ENCODE data around the gene SLCO4C1.

Gene SLCO4C1

GRCh38 chr5:102262688-102263087 lies 33.4 kb downstream of the SLCO4C1 start:
- Histone ChIP-seq H3K4me3 (ENCODE audit: low read depth, low read length) (no peak overlapping the region), H3K27me3 (replicated peaks) (no peaks in the 10 kb centered on the region), H3K27ac (no peak overlapping the region), H3K36me3 (replicated peaks) (no peaks in the 10 kb centered on the region)
- no peak for DNase-seq
- TF ChIP-seq, protein P1, sequence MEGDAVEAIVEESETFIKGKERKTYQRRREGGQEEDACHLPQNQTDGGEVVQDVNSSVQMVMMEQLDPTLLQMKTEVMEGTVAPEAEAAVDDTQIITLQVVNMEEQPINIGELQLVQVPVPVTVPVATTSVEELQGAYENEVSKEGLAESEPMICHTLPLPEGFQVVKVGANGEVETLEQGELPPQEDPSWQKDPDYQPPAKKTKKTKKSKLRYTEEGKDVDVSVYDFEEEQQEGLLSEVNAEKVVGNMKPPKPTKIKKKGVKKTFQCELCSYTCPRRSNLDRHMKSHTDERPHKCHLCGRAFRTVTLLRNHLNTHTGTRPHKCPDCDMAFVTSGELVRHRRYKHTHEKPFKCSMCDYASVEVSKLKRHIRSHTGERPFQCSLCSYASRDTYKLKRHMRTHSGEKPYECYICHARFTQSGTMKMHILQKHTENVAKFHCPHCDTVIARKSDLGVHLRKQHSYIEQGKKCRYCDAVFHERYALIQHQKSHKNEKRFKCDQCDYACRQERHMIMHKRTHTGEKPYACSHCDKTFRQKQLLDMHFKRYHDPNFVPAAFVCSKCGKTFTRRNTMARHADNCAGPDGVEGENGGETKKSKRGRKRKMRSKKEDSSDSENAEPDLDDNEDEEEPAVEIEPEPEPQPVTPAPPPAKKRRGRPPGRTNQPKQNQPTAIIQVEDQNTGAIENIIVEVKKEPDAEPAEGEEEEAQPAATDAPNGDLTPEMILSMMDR (IDR thresholded peaks at IDR 0.05; ENCODE audit: low read depth, low read length, missing control alignments): no peak
- in situ Hi-C loops (cut with HindIII; ENCODE audit: low pct_ligation_motif_present, low sequenced_read_pairs): no loop called here

DNA sequence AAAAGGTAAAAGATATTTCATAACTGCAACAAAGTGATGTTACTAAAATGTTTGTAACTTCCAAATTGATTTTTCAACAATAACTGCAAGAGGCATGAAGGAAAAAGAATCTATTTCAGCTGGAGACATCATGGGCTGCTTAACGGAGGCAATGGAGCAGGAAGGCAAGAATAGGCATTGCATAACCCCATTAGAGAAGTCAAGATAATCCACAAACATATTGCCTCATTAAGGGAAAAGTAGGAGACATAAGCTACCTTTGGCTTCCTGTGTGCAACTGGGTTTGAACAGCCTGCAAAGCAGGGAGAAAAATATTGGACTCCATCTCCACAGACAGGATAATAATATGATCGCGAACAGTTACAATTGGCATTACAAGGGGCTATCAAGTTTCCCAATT lies 46.7 kb downstream of the SLCO4C1 start:
- H3K36me3 ChIP-seq (replicated peaks): no peaks in the 10 kb centered on the region
- no peak overlapping the region for H3K4me3 ChIP-seq (ENCODE audit: low read depth, low read length)
- in situ Hi-C loops (cut with HindIII; ENCODE audit: low pct_ligation_motif_present, low sequenced_read_pairs): no loop called here
- DNase-seq: no peak
- no peaks in the 10 kb centered on the region for H3K27me3 ChIP-seq (replicated peaks)
- TF ChIP-seq, protein P1 (IDR thresholded peaks at IDR 0.05; ENCODE audit: low read depth, low read length, missing control alignments): no peak
- H3K27ac ChIP-seq: no peak overlapping the region

DNA sequence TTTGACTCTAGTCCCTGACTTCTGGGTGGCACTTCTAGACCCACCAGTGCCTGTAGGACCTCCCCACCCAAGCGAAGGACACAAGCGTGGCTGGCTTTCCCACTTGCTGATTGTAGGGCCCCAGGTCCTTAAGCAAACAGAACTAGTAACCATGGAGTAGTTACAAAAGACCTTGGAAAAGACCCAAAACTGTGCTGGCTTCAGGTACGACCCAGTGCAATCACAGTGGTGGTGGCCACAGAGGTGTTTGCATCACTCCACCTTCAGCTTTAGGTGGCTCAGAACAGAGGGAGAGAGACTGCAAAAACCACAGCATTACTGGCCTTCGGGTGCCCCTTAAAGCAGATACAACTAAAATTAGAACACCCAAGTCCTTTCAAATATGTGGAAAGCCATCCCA lies 52.9 kb downstream of the SLCO4C1 start:
- TF ChIP-seq, protein P1 (IDR thresholded peaks at IDR 0.05; ENCODE audit: low read depth, low read length, missing control alignments): no peak
- in situ Hi-C loops (cut with HindIII; ENCODE audit: low pct_ligation_motif_present, low sequenced_read_pairs): no loop called here
- H3K27me3 ChIP-seq (replicated peaks): no peaks in the 10 kb centered on the region
- no peak overlapping the region for H3K27ac ChIP-seq
- DNase-seq: no peak
- H3K4me3 ChIP-seq (ENCODE audit: low read depth, low read length): no peak overlapping the region
- H3K36me3 ChIP-seq (replicated peaks): no peaks in the 10 kb centered on the region

DNA sequence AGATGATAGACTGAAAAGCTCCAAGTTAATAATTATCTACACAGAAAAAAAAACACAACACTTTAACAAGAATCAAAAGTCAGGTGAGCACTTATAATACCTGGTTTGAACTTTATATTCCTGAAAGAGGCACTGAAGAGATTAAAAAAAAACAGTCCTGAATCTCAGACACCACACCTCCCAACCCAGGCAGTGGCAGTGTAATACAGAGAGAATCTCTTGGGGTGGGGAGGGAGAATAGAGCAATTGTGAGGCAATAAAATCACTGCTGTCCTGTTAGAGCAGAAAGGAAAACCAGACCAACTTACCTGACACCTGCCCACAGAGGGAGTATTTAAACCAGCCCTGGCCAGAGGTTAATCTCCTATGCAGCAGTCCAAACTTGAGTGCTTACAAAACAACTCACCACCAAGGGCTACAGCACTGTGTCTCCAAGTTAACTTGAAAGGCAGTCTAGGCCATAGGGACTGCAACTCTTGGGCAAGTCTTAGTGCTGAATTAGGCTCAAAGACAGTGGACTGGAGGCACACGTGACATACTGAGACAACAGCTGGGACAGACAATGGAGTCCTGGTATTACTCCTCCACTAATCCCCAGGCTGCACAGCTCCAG lies 54.2 kb downstream of the SLCO4C1 start:
- Histone ChIP-seq H3K27ac (no peak overlapping the region), H3K36me3 (replicated peaks) (no peaks in the 10 kb centered on the region), H3K27me3 (replicated peaks) (no peaks in the 10 kb centered on the region), H3K4me3 (ENCODE audit: low read depth, low read length) (no peak overlapping the region)
- TF ChIP-seq, protein P1 (IDR thresholded peaks at IDR 0.05; ENCODE audit: low read depth, low read length, missing control alignments): no peak
- DNase-seq: no peak
- in situ Hi-C loops (cut with HindIII; ENCODE audit: low pct_ligation_motif_present, low sequenced_read_pairs): no loop called here

GRCh38 chr5:102231693-102232619 lies 64.1 kb downstream of the SLCO4C1 start:
- TF ChIP-seq, protein P1 (IDR thresholded peaks at IDR 0.05; ENCODE audit: low read depth, low read length, missing control alignments): no peak
- H3K36me3 ChIP-seq (replicated peaks): no peaks in the 10 kb centered on the region
- in situ Hi-C loops (cut with HindIII; ENCODE audit: low pct_ligation_motif_present, low sequenced_read_pairs): no loop called here
- H3K27me3 ChIP-seq (replicated peaks): no peaks in the 10 kb centered on the region
- no peak overlapping the region for H3K27ac ChIP-seq
- H3K4me3 ChIP-seq (ENCODE audit: low read depth, low read length): no peak overlapping the region
- DNase-seq: no peak

All from brain microvascular endothelial cell (primary cell).